GM21390 (cell line): ENCODE data around the gene PCDHGB4.
A peak's percentile ranks its signal among the peaks of the same experiment; 100 is the strongest.
"Not testable (repeated sequence)": the region's sequence is repeated elsewhere in the genome, so short reads cannot be mapped to it uniquely, and the experiment has no call there.

ENCODE experiments used
- ATAC-seq: cut with Tn5 transposase; IDR thresholded peaks from one replicate; pipeline ENCODE4 v1.9.1; 2021; ENCODE audit not compliant: unreplicated experiment

PCDHGB4 gene

GRCh38 chr5:141387557-141388311 lies at the start of gene PCDHGB4:
TSS of gene PCDHGB4 (plus strand) at chr5:141387698. CDS start at chr5:141387885, 187 bp downstream.
- not testable (repeated sequence) for ATAC-seq

DNA sequence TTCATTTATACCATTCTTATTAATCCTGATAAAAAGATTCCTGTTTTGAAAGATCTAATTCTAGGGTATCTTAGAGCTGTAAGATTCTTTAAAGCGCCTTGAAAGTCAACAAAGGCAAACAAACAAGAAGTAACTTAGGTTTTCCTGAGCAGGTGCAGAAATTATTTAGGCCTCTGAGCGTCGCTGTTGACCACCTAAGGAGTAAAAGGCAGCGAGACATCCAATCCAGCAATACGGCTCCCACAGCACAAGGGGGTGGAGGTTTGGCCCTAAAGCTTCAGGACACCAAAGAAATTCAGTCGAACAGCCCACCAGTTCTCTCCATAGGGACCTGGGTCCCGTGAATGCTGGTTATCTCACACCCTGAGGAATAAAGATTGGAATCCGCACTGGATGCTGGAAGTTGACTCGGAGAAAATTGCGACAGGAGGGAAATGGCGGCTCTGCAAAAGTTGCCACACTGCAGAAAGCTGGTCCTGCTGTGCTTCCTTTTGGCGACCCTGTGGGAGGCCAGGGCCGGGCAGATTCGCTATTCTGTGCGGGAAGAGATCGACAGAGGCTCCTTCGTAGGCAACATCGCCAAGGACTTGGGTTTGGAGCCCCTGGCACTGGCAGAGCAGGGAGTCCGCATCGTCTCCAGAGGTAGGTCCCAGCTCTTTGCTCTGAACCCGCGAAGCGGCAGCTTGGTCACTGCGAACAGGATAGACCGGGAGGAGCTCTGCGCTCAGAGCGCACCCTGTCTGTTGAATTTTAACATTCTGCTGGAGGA lies 48.8 kb upstream of the PCDHGB4 start, which contains the start of gene PCDHGA2:
TSS of gene PCDHGA2 (plus strand) at position 223 of the 769 bp plus-strand sequence.
- ATAC-seq, result no peak

GRCh38 chr5:141340781-141341354 lies 46.6 kb upstream of the PCDHGB4 start:
- not testable (repeated sequence) for ATAC-seq

- no peak for ATAC-seq
These were observed 44.7 kb upstream of the PCDHGB4 start for GRCh38 chr5:141342773-141343172.

DNA sequence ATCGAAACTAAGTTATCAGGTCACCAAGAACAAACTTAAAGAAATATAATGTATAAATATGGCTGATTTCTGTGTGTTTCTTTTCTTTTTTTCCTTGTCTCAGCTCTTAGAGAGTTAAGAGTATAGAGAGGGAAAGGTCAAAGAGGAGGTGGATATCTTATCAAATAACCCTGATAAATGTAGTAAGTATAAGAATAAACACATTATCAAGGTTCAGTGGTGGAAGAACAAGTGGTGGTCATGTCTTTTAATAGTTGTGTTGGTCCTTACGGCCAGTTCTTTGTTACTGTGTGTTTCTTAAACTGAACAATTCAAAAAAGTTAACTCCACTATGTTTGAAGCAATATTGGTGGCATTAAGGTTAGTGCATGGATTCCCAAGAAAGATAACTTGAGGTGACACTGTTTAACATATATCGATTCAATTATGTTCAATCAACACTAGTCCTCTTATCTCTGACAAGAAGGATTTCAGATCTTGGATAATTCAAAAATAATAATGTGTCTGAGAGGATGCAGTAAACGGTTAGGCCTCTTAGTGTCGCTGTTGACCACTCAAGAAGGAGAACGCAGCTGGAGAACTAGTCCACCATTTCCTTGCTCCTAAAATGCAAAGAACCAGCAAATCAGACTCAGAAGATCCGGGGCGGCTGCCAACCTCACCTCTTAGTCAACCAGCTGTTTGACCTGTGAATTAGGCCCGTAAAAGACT lies 44.1 kb upstream of the PCDHGB4 start, which contains the start of gene PCDHGA3:
TSS of gene PCDHGA3 (plus strand) at position 588 of the 711 bp plus-strand sequence. CDS start 205 bp downstream, outside the sequence.
- ATAC-seq, result no peak

DNA sequence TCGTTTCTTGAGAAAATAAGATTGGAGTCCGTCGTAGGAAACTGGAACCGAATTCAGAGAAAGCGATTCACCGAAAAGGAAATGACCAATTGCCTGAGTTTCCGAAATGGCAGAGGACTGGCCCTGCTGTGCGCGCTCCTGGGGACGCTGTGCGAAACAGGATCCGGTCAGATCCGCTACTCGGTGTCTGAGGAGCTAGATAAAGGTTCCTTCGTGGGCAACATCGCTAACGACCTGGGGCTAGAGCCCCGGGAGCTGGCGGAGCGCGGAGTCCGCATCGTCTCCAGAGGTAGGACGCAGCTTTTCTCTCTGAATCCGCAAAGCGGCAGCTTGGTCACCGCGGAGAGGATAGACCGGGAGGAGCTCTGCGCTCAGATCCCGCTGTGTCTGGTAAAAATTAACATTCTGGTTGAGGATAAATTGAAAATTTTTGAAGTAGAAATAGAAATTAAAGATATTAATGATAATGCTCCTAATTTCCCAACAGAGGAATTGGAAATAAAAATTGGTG lies 43.5 kb upstream of the PCDHGB4 start:
- no peak for ATAC-seq

DNA sequence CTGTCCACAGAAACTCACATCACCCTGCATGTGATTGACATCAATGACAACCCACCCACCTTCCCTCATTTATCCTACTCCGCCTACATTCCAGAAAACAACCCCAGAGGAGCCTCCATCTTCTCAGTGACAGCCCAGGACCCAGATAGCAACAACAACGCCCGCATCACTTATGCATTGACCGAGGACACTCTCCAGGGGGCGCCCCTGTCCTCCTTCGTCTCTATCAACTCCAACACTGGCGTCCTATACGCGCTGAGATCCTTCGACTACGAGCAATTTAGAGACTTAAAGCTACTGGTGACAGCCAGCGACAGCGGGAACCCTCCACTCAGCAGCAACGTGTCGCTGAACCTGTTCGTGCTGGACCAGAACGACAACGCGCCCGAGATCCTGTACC lies 42.2 kb upstream of the PCDHGB4 start:
- ATAC-seq, result no peak

GRCh38 chr5:141346017-141346416 lies 41.5 kb upstream of the PCDHGB4 start:
- not testable (repeated sequence) for ATAC-seq

GRCh38 chr5:141349917-141350619 lies 37.4 kb upstream of the PCDHGB4 start, which contains the start of gene PCDHGB1:
TSS of gene PCDHGB1 (plus strand) at chr5:141350099. CDS start at chr5:141350261, 162 bp downstream.
- peak; percentile 71 for ATAC-seq

DNA sequence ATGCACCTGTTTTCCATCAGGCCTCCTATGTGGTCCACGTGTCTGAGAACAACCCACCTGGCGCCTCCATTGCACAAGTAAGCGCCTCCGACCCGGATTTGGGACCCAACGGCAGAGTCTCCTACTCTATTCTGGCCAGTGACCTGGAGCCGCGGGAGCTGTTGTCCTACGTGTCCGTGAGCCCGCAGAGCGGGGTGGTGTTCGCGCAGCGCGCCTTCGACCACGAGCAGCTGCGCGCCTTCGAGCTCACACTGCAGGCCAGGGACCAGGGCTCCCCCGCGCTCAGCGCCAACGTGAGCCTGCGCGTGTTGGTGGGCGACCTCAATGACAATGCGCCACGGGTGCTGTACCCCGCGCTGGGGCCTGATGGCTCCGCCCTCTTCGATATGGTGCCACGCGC lies 35.9 kb upstream of the PCDHGB4 start:
- ATAC-seq, result no peak

DNA sequence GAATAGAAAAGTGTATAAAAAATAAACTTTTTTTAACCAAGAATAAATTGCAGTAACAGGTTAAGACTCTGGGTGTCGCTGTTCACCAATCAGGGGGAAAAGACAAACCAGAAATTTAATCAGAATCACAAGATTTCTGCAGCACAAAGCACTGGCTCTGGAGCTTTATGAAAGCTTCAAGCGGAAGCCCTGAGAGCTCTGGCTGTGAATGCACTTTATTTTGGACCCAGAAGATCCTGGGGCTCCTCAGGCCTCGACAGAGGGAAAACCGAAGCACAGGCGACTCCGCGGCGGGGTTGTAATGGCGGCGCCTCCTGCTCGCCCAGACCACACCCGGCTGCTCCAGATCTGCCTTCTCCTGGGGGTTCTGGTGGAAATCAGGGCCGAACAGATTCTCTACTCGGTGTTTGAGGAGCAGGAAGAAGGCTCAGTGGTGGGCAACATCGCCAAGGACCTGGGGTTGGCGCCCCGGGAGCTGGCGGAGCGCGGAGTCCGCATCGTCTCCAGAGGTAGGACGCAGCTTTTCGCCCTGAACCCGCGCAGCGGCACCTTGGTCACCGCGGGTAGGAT lies 32.5 kb upstream of the PCDHGB4 start, which contains the start of gene PCDHGA4:
TSS of gene PCDHGA4 (plus strand) at position 122 of the 570 bp plus-strand sequence. CDS start at position 209, 87 bp downstream.
- no peak for ATAC-seq

DNA sequence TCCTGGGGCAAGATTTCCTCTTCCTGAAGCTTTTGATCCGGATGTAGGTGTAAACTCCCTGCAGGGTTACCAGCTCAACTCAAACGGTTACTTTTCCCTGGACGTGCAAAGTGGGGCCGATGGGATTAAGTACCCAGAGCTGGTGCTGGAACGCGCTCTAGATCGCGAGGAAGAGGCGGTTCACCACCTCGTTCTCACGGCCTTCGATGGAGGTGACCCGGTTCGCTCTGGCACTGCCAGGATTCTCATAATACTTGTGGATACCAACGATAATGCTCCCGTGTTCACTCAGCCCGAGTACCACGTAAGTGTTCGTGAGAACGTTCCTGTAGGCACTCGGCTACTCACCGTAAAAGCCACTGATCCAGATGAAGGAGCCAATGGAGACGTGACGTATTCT lies 31.9 kb upstream of the PCDHGB4 start:
- no peak for ATAC-seq

- ATAC-seq, result no peak
These were observed 31.4 kb upstream of the PCDHGB4 start for GRCh38 chr5:141356133-141356532.

DNA sequence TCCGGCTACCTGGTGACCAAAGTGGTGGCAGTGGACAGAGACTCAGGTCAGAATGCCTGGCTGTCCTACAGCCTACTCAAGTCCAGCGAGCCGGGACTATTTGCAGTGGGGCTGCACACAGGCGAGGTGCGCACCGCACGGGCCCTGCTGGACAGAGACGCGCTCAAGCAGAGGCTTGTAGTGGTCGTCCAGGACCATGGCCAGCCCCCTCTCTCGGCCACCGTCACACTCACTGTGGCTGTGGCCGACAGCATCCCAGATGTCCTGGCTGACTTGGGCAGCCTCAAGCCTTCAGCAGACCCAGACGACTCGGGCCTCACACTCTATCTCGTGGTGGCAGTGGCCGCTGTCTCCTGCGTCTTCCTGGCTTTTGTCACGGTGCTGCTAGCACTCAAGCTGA lies 30.5 kb upstream of the PCDHGB4 start:
- no peak for ATAC-seq

- no peak for ATAC-seq
These were observed 27.6 kb upstream of the PCDHGB4 start, which contains the start of gene PCDHGB2 for GRCh38 chr5:141359790-141360426. TSS of gene PCDHGB2 (plus strand) at chr5:141359994. CDS start at chr5:141360136, 142 bp downstream.

DNA sequence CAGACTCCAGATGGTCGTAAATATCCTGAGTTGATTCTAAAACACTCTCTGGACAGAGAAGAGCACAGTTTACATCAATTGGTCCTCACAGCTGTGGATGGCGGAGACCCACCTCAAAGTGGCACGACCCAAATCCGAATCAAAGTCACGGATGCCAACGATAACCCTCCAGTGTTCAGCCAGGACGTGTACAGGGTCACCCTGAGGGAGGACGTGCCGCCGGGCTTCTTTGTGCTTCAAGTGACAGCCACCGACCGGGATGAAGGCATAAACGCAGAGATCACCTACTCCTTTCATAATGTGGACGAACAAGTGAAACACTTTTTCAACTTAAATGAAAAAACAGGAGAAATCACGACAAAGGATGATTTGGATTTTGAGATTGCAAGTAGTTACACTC lies 26.8 kb upstream of the PCDHGB4 start:
- no peak for ATAC-seq

DNA sequence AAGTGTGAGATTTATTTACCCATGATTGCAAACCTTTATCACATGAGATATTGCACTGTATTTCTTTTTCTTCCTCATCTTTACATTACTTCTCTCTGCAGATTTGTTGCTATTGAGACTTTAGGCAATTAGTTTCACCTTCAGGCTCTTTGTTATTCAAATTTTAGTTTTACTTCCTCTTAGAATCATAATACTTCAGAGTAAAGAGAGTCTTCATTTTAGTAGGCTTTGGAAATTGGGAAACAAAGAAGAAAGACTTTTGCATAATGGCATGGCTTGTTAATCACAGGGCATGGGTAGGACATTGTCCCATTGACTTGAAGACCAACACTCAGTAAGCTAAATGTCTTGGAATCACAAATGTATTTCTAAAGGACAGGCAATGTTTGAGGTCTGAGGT lies 24.8 kb upstream of the PCDHGB4 start:
- ATAC-seq, result no peak

GRCh38 chr5:141363952-141364660 lies 23.4 kb upstream of the PCDHGB4 start, which contains the start of gene PCDHGA5:
TSS of gene PCDHGA5 (plus strand) at chr5:141364162. CDS start at chr5:141364331, 169 bp downstream.
- ATAC-seq, result no peak
